OCI-LY7 (cell line): ENCODE data around the gene ACBD6. TPM values are rescaled to one million over a fixed set of nuclear protein-coding genes. Genes with fewer than 3 reads are reported as not detected.

Source experiments
- BruUV-seq: library from RNA; stranded (reverse); fragments of 400-500 nt; replicated peaks from 2 replicates; lab custom pipeline; 2021; lab: Mats Ljungman, UMichigan
- CTCF ChIA-PET: fragments of 300-600 bp; sonication (Branson Sonifier 250); formaldehyde crosslinking; loops from one replicate; lab custom pipeline; 2022; ENCODE audit warnings: antibody characterized with exemption; ENCODE audit not compliant: unreplicated experiment; lab: Charles Lee
- POLR2A ChIA-PET: fragments of 300-600 bp; sonication (Branson Sonifier 250); formaldehyde crosslinking; loops from one replicate; lab custom pipeline; 2022; ENCODE audit warnings: antibody characterized with exemption; lab: Charles Lee
- DNase-seq: peaks from one replicate; pipeline ENCODE4 v3.0.0-alpha.2; 2015; ENCODE audit warnings: low spot score
- H2AFZ ChIP-seq: fragments of 200-600 bp; sonication (generic), shearing (Covaris generic); 2 replicates; pipeline ENCODE4 v1.6.1; 2014; ENCODE audit warnings: mild to moderate bottlenecking, antibody characterized with exemption, low read length, moderate library complexity
- H3K27ac ChIP-seq: fragments of 200-600 bp; sonication (generic); 2 replicates; pipeline ENCODE4 v1.5.1; 2014; ENCODE audit warnings: mixed run types, low read depth, mild to moderate bottlenecking, moderate library complexity, low read length, inconsistent platforms; ENCODE audit not compliant: poor library complexity, severe bottlenecking
- H3K36me3 ChIP-seq: fragments of 200-600 bp; sonication (generic); 2 replicates; pipeline ENCODE4 v1.6.1; 2014; ENCODE audit warnings: mild to moderate bottlenecking, antibody characterized with exemption, low read length, moderate library complexity, mixed read lengths; ENCODE audit not compliant: insufficient read depth
- H3K4me1 ChIP-seq: fragments of 200-600 bp; sonication (generic); 2 replicates; pipeline ENCODE4 v1.5.1; 2014; ENCODE audit warnings: mild to moderate bottlenecking, low read length; ENCODE audit not compliant: insufficient read depth, poor library complexity, severe bottlenecking
- H3K4me2 ChIP-seq: fragments of 200-600 bp; sonication (generic); 2 replicates; pipeline ENCODE4 v1.6.1; 2014; ENCODE audit warnings: mild to moderate bottlenecking, low read length
- H3K4me3 ChIP-seq: fragments of 200-600 bp; sonication (generic); 2 replicates; pipeline ENCODE4 v1.5.1; 2014; ENCODE audit warnings: mild to moderate bottlenecking, low read depth, low read length; ENCODE audit not compliant: poor library complexity, severe bottlenecking
- H3K79me2 ChIP-seq: fragments of 200-600 bp; sonication (generic); 2 replicates; pipeline ENCODE4 v1.6.1; 2016; ENCODE audit warnings: low read depth, mild to moderate bottlenecking, low read length, moderate library complexity, mixed read lengths; ENCODE audit not compliant: insufficient read depth
- H3K9me2 ChIP-seq: fragments of 200-600 bp; sonication (generic); 2 replicates; pipeline ENCODE4 v1.6.1; 2016; ENCODE audit warnings: mild to moderate bottlenecking, low read length, mixed read lengths; ENCODE audit not compliant: insufficient read depth
- H3K9me3 ChIP-seq: fragments of 200-600 bp; sonication (generic); 2 replicates; pipeline ENCODE4 v1.6.1; 2014; ENCODE audit warnings: mild to moderate bottlenecking, mixed run types, low read length, mixed read lengths
- H4K20me1 ChIP-seq: fragments of 200-600 bp; sonication (generic); 2 replicates; pipeline ENCODE4 v1.6.1; 2014; ENCODE audit warnings: mild to moderate bottlenecking, antibody characterized with exemption, low read length, moderate library complexity, mixed read lengths; ENCODE audit not compliant: insufficient read depth
- CTCF ChIP-seq: fragments of 200-600 bp; sonication (generic); conservative IDR thresholded peaks from 2 replicates; pipeline ENCODE4 v1.5.1; 2014; ENCODE audit warnings: mild to moderate bottlenecking, antibody characterized with exemption, low read length, moderate library complexity, mixed read lengths
- EZH2phosphoT487 ChIP-seq: fragments of 200-600 bp; sonication (generic); IDR thresholded peaks from 2 replicates; pipeline ENCODE4 v1.6.1; 2018; ENCODE audit warnings: low read depth, borderline replicate concordance, mild to moderate bottlenecking, mixed run types, antibody characterized with exemption, low read length, moderate library complexity, mixed read lengths
- intact Hi-C: fragments of 100-400 bp; cut with micrococcal nuclease; formaldehyde crosslinking; loops from one replicate; pipeline ENCODE4 v1.10.0; 2022; ENCODE audit not compliant: unreplicated experiment
- total RNA-seq, 2 experiments: library from RNA; depleted of rRNA in 1 of 2; stranded (reverse); fragments of >200 nt in 1 of 2; shearing (Covaris generic) in 1 of 2; gene quantifications; 2 replicates each; pipeline ENCODE4 v1.2.3, GENCODE V29; 2014 to 2022

Gene ACBD6
- total RNA-seq, 2 experiments from 2014 or later: 61.2 to 78.4 TPM

GRCh38 chr1:180524160-180524914 is 22.0 kb upstream of the ACBD6 start:
- Histone ChIP-seq H3K9me3 (no peaks in the 10 kb centered on the region), H3K27ac (no peak overlapping the region), H3K79me2 (no peaks in the 10 kb centered on the region), H4K20me1 (no peaks in the 10 kb centered on the region), H3K4me3 (no peak overlapping the region), H3K9me2 (no peaks in the 10 kb centered on the region), H3K4me2 (no peak overlapping the region), H3K4me1 (no peaks in the 10 kb centered on the region), H2AFZ (no peak overlapping the region), H3K36me3 (no peaks in the 10 kb centered on the region)
- ChIA-PET POLR2A (interaction anchor here (1.5 kb wide), 1 partner anchor 8 kb away, joined by 6 read pairs; no protein-coding TSS in a partner anchor), CTCF (no interaction called here)
- BruUV-seq: no TSS peak
- no peak for DNase-seq
- intact Hi-C loops: no loop called here
- TF ChIP-seq EZH2phosphoT487: no peak
- TF ChIP-seq CTCF: no peak

GRCh38 chr1:180522213-180522515 is 19.8 kb upstream of the ACBD6 start:
- ChIA-PET CTCF (interaction anchor here (0.6 kb wide), 1 partner anchor 466 kb away, joined by 3 read pairs; no protein-coding TSS in a partner anchor), POLR2A (no interaction called here)
- Histone ChIP-seq H3K4me2 (no peak overlapping the region), H3K9me2 (no peaks in the 10 kb centered on the region), H3K36me3 (no peaks in the 10 kb centered on the region), H4K20me1 (no peaks in the 10 kb centered on the region), H2AFZ (no peak overlapping the region), H3K9me3 (no peaks in the 10 kb centered on the region), H3K79me2 (no peaks in the 10 kb centered on the region), H3K27ac (no peak overlapping the region), H3K4me3 (no peak overlapping the region), H3K4me1 (no peaks in the 10 kb centered on the region)
- intact Hi-C loops: no loop called here
- no peak for DNase-seq
- TF ChIP-seq EZH2phosphoT487 (no peak), CTCF (no peak)
- BruUV-seq: no TSS peak
